DMS153 treated with DMSO at 0.1 percent for 48 hours (cell line): Measurements from ENCODE around the gene THEMIS.

Experiments used
- DNase-seq: peaks from one replicate; lab custom pipeline; 2025; ENCODE audit not compliant: unreplicated experiment; lab: John Stamatoyannopoulos, UW

The THEMIS gene

DNA sequence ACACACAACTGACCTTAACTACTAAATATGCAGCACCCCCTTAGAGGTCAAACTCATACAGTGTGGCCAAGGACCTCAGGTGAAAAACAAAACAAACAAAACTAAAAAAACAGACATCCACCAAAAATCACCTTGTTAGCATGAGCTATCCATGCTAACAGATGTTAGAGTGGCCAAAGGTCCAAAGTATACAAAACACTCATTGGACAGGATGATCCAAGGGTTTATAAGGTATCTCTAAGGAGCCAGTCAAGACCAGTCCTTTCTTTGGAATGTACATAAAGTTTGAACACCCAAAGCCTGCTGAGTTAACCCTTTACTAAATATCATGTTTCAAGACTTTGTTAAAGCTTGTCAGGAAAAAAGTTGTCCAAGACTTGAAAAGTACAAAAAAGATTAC lies 35.8 kb downstream of the THEMIS start:
- DNase-seq = no peak

DNA sequence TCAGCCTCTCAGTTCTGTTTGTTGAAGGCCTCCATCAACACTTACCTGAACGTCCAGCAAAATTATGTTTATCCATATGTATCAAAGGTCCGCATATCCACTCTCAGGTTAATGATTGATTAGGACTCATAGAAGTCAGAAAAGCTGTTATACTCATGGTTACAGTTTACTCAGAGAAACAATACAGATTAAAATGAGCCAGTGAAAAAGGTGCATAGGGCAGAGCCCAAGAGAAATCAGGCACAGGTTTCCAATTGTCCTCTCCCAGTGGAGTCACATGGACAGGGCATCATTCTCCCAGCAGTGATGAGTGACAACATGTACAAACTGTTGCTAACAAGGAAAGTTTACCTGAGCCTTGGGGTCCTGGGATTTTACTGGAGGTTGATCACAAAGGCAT lies 36.2 kb downstream of the THEMIS start:
- DNase-seq = no peak

DNA sequence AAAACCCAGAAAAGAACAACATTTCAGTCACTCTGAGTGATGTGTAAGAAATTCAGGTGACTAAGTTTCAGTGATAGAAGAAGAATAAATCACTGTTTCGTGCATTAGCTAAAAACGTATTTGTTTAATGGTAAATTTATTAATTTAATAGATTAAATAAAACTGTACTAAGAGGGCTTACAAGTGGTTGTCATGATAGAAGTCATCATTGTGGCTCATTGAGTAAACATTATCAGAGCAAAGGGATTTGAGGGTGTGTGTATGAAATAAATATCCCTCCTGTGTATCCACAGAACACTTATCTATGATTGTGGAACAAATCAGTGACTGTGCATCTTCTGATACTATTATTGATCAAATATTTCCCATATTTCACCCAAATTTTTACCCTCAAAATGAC lies 40.1 kb downstream of the THEMIS start:
- DNase-seq = no peak

DNA sequence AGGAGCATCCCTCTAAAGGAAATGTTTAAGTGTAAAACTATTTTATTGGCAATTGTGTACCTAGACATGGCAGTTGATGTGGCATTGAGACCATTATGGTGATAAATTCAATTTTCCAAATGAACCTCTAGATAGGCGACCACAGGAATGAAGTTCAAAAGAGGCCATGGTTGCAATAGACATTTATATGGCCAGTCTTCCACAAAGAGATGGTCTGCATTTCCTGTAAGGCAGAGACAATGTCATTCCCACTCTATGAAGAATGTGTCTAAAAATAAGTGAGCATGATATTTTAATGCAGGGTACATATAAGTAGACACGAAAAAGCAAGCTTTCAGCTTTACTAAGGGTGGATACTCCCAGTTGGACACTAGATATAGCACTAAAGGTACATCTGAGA lies 40.9 kb downstream of the THEMIS start:
- no peak for DNase-seq

DNA sequence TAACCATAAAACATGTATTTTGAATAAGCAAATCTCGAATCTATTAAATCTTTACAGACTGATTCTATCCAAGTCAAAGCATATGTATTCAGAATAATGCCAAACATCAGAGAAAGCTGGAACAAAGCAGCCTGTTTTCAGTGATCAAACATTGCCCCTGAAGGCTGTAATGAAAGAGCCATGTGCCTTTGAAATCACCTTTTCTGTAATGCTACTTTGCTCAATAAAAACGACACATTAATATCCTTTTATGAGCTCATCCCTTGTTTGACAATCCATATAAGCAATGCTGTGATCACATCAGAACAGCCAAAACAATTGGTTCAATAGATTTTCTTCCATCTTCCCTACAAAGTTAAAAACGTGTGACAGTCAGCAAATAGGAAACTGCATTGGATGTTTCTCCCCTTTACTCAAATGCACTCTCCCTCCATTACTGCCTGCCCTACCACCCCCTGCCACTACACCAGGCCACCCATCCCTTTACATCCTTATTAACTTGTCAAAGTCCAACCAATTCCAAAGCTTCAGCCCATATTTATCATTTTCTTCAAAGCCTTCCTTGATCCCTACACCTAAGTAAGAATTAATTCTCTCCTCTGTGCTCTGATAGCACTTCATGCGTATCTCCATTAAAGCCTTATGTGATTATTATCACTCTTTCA lies 42.0 kb downstream of the THEMIS start:
- no peak for DNase-seq

DNA sequence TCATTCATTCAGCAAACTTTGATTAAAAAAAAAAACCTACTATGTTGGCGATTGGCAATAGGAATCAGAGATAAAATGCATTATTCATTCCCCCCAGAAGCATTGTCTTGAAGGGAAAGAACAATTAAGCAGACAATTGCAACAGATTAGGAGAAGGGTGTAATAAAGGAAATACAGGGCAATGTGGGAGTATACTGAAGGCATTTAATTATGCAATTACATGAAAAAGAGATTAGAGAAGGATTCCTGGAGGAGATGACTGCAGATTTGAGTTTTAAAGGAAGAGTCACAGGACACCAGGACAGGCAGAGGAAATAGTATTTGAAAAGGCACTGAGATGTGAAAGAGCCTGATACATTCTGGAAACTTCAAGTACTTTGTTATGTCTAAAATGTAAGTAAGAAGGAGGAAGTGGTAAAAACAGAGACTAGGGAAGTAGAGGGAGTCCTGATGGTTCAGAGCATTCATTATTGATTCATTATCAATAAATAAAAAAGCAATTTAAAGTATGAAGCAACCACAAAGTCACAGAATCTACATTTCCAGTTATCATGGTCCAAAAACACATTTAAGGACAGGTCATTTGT lies 43.7 kb downstream of the THEMIS start:
- no peak for DNase-seq

DNA sequence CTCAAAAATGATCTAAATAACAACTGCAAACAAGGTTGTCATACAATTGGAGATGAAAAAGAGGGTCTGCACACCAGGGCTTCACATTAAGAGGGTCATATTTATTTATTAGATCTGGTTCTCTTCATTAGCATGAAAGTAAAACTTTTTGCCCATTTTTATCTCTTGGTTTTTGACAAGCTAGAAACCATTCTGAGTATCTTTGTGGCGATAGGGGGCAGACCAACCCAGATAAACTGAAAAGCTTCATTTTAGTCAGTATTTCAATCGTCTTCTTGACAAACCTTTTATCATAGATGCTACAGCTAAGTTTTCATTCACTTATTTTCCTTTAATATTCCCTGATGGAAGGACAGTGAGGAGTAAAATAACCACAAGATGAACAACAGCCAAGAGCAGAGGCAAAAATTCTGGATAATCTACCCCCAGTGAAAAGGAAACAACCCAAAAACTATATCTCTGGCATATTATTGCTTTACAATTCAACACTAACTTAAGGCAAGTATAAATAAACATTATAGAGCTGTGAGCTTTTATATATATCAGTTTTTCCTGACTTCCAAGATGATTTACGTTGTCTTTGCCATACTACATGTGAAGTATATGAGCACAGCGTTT lies 45.2 kb downstream of the THEMIS start:
- DNase-seq = no peak

DNA sequence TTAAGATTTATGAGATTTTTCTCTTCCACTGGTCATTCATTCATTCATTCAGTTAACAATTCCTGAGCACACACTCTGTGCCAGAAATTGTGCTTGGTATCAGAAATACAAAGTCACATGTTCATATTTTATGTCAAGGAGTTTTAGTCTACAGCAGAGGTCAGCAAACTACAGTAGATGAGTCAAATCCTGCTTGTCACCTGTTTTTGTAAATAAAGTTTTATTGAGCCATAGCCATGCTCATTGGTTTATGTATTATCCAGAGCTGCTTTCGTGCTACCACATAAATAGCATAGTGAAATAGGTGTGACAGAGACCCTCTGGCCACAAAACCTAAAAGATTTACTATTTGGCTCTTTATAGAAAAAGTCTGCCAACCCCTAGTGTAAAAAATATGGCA lies 46.8 kb downstream of the THEMIS start:
- no peak for DNase-seq

DNA sequence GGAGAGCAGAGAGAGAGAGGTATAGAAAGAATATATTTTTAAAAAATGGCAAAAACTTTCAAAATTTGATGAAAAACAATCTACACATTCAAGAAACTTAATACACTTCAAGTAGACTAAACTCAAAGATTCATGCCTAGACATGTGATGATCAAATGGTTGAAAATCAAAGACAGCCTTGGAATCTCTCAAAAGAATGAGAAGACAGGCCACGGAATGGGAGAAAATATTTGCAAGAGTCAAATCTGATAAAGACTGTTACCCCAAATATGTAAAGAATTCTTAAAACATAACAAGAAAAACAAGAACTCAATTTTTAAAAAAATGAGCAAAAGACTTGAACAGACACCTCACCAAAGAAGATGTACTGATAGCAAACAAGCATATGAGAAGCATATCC lies 49.7 kb downstream of the THEMIS start:
- DNase-seq = no peak

DNA sequence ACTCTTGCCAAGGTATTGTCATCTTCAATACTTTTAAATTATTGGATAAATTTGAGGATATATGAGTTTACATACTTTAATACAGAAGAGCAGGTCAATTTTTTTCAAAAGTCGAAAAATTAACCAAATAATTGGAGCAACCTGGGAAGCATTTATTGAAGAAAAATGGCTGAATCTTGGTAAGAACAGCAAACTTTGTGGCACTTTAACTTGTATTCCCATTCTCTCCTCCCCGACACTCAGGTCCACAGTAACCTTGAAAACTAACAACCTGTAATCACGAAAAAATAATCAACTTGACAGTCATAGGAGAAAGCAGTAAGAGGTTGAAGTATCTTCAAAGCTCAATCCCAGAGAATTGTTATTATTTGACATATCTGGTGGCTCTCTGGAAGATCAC lies 55.6 kb downstream of the THEMIS start:
- DNase-seq = no peak

DNA sequence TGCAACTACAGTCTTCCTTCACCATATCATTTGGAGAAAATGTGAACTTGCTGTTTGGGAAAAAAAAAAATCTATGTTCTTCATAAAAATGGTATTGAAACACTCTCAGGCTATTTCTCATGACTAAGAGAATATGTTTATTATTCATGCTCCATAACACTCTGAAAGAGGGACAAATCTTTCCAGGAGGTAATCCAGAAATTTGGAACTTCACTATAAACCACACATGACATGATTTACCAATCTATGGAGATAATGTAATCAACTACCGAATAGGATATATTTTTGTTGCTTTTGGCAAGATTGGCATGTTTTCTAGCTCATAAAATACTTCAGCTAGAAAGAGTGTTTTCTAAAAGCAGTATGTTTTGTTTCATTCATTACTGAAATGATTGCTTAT lies 56.3 kb downstream of the THEMIS start:
- DNase-seq = no peak

DNA sequence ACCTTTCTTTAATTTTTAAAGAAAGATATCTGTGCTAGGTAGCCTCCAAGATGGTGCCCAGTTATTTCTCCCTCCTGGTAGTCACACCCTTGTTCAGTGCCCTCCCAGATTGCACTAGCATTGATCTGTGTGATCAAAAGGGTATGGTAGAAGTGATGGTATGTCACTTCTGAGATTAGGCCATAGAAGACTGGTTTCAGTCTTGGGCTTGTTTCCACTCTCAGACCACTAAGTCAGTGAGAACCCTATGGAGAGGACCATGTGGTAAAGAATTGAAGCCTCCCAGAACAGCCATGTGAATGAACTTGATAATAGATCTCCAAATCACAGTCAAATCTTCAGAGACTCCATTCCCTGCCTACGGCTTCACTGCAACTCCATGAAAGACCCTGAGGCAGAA lies 57.3 kb downstream of the THEMIS start:
- no peak for DNase-seq

DNA sequence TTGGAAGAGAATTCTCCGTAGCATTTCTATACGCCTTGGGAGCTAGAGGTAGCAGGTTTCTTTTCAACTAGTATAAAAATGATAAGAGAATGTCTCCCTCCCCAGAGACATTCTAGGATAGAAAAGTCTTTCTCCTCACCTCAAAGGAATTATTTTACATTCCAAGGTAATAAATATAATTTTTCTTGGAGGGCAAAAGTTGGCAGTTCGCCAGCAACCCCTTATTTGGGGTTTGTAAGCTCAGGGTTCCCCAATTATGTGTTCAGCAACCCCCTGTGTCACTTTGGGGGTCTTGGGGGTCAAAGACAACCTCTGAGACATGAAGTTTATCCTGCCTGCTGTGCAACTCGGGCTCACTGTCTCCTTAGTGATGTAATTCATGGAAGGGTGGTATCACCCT lies 58.3 kb downstream of the THEMIS start:
- no peak for DNase-seq

DNA sequence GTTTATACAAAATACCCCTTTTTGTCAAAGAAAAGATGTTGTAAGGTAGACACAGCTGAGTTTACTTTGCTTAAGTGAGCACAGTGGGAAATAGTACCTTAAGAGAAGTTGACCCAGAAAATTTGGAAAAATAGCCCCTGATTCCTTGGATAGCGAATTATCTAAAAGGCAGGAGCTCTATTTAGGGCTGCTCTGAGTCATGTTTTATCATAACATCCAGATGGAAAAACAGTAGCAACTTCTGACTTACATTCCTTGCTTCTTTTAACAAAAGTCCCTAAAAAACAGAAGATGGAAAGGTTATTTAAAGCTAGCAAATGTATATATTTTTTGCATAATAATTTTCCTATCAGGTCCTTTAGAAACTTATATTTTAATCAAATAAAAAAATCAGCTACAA lies 59.0 kb downstream of the THEMIS start:
- no peak for DNase-seq

DNA sequence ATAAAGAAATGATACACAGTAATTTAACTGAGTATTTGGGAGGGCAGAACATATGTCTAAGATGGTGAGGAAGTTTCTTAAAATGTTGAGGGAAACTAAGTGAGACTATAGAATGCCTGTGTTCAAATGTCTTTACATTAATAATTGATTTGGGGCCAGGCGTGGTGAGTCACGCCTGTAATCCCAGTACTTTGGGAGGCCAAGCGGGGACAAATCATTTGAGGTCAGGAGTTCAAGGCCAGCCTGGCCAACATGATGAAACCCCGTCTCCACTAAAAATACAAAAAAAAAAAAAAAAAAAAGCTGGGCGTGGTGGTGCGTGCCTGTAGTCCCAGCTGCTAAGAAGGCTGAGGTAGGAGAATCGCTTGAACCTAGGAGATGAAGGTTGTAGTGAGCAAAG lies 66.7 kb downstream of the THEMIS start:
- no peak for DNase-seq

DNA sequence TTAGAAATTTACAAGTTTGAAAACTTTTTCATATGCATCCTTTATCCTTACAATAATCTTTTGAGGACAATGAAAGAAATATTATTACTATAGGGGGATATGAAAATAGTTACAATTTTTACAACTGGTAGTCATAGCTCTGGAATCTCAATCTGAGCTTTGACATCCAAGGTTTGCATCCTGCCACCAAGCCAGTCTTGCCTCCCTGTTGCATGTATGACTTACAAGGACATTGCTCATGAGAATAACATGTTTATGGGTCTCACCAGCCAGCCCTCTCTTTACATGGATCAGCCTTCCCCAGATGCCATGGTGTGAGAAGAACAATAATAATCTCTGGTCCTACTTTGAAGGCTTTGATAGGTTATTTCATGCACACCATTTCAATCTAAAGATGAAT lies 67.5 kb downstream of the THEMIS start:
- DNase-seq = no peak

DNA sequence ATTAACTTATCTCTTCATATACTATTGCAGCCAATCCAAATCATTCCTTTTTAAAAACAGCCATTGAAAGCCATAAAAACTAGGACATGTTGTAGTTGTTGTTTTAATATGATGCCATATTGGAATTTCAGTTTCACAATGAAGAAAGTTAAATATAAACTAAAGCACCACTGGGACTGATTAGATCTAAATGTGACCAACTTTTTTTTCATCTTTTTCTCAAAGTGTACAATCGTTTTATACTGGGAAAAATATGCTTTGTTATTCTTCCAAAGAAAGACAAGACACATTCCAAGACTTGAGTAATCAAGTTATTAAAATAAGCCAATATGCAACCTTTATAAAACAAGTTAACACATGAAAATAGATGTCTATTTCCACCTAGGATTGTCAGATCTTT lies 68.5 kb downstream of the THEMIS start:
- no peak for DNase-seq

DNA sequence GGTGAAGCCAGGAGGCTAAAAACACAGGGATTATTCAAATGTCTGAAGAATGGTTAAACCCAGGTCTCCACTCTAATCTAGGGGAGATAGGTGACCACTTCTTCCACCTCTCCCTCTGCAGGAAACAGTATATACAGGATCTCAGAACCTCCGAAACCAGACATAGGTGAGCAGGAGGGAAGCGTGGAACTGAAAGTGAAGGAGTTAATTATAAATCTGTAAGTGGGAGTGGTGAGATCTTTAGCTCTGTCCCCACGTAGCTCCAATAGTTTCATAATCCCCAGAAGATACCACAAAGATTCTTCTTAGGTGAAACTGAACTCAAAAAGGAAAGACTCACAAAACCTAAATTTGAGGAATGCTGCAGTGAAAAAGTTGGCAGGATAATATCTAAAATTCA lies 76.8 kb downstream of the THEMIS start:
- DNase-seq = no peak

DNA sequence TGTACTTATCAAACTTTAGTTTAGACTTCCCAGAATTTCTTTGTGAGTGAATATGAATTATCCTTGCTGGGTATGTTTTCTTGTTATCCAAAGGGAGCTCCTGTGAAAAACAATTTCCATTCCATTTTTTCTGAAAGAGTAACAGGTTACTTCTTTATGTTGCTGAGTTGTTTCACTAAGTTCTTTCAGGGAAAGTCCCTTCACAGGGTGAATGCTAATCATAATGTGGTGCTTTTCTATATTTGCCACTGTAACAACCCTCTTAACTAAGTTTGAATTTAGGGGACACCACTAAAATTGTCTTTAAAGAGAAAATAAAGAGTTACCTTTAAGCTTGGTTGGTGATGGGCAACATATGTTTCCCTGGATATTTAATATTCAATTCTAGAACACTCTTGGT lies 79.4 kb downstream of the THEMIS start:
- no peak for DNase-seq

DNA sequence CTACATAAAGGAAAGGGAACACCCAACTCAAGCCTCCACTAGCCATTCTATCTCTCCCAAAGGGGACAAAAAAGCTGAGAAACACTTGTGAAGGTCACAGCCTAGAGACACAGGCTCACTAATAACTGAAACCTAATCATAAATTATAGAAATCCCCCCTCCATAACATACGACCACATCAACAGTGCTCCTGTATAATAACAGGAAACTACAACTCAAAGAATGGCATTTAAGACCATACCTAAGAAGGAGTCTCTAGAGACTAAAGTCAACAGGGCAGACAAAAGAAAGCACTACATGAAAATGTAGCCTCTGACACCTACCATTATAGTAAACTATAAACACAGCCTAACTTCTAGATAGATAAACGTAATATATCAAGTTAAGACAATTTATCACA lies 82.7 kb downstream of the THEMIS start:
- DNase-seq = no peak

DNA sequence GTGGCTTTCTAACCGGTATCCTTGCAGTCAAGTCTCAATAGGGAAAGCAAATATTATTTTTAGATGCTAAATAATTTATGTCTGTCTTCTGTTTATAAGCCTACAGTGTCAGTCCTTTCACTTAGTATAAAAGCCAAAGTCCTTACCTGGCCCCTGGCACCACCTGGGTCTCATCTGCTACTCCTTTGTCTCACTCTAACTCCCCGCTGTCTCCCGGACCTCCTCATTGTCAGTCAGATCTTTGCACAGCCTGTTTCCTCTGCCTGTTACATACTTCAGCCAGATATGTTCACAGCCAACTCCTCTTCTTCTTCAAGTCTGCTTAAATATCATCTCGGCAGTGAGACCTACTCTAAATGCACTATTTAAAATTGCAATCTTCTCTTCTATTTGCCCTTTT lies 84.2 kb downstream of the THEMIS start:
- peak; percentile 2 for DNase-seq

DNA sequence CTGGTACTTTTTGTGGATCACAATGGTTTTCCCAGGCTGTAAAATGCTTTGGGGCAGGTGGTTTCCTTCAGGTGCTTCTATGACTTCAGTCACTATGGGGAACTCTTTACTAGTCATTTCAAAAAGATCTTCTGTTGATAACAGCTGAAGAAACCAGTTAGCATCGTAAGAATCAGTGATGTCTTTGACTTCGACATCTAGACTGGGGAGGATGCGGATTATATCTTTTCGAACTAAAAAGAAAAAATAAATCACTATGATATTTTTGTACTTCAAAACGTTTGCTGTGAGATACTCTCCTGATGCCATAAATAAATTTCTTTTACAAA lies 87.2 kb downstream of the THEMIS start:
- no peak for DNase-seq
